Sigmoid colon (tissue), 7 donors: ENCODE results near the gene SLF2. TPM values are rescaled to one million over a fixed set of nuclear protein-coding genes. Genes with fewer than 3 reads are reported as not detected.

ENCODE experiments used
- DNase-seq: peaks from one replicate; pipeline ENCODE4 v3.0.0-alpha.2; 2019
- H3K27ac ChIP-seq, 4 donors: fragments of 200-600 bp; sonication (generic); one replicate each; pipeline ENCODE4 v1.5.1; 2016 to 2019; ENCODE audit warnings: mild to moderate bottlenecking in 1 of 4
- H3K27me3 ChIP-seq, 3 donors: fragments of 200-600 bp; sonication (generic); one replicate each; pipeline ENCODE4 v1.5.1; 2019; ENCODE audit warnings: mild to moderate bottlenecking in 1 of 3
- H3K36me3 ChIP-seq, 4 donors: fragments of 200-600 bp; sonication (generic); one replicate each; pipeline ENCODE4 v1.5.1; 2016 to 2019
- H3K4me1 ChIP-seq, 4 donors: fragments of 200-600 bp; sonication (generic); one replicate each; pipeline ENCODE4 v1.5.1; 2017 to 2019
- H3K4me3 ChIP-seq, 4 donors: fragments of 200-600 bp; sonication (generic); one replicate each; pipeline ENCODE4 v1.5.1; 2017 to 2019; ENCODE audit warnings: mild to moderate bottlenecking in 2 of 4, moderate library complexity in 1 of 4
- H3K9me3 ChIP-seq, 4 donors: fragments of 200-600 bp in 3 of 4; sonication (generic) in 3 of 4; one replicate each; pipeline versions ENCODE4 v1.5.1 to v1.6.1; 2013 to 2019
- EP300 ChIP-seq, 4 donors: sonication (generic); formaldehyde crosslinking; IDR thresholded peaks; one replicate each; pipeline ENCODE4 v1.6.1; 2017; ENCODE audit warnings: antibody characterized with exemption in 4 of 4
- POLR2A ChIP-seq, 2 donors: fragments of 450-650 bp; IDR thresholded peaks; one replicate each; pipeline ENCODE4 v1.6.1; 2016; ENCODE audit warnings: antibody characterized with exemption in 2 of 2, mild to moderate bottlenecking in 2 of 2, moderate library complexity in 2 of 2
- POLR2AphosphoS5 ChIP-seq, 4 donors: sonication (generic); formaldehyde crosslinking; IDR thresholded peaks; one replicate each; pipeline ENCODE4 v1.6.1; 2017; ENCODE audit warnings: antibody characterized with exemption in 4 of 4
- whole genome bisulfite sequencing, 2 donors: extraction: QIAGEN DNeasy Blood & Tissue Kit; methylation state at CpG; one replicate each; pipeline ENCODE4 v1.1.7; 2013; 5-methylcytosine and 5-hydroxymethylcytosine counted together
- intact Hi-C: fragments of 100-400 bp; cut with DNase I; formaldehyde crosslinking; loops from one replicate; pipeline ENCODE4 v1.15.1; 2023
- polyA plus RNA-seq, 3 donors: library from polyadenylated mRNA; stranded (reverse); fragments of 200-250 nt; gene quantifications; one replicate each; pipeline ENCODE4 v1.2.3, GENCODE V29; 2013
- total RNA-seq, 4 donors: library from RNA; depleted of rRNA; stranded (reverse); fragments of >200 nt; gene quantifications; one replicate each; pipeline ENCODE4 v1.1.0, GENCODE V29; 2016
- TF ChIP-seq, protein P1 (sequence below), 4 experiments: fragments of 450-650 bp in 3 of 4; fragments of 200-600 bp in 1 of 4; IDR thresholded peaks; one replicate each; pipeline ENCODE4 v1.5.1; 2016 to 2019; ENCODE audit warnings: antibody characterized with exemption in 4 of 4, mild to moderate bottlenecking in 3 of 4, moderate library complexity in 2 of 4
- donor health status: healthy with polysubstance abuse.
- donor health status: Bipolar disorder and iron deficiency.
- donor health status: healthy.

The SLF2 gene, protein sequence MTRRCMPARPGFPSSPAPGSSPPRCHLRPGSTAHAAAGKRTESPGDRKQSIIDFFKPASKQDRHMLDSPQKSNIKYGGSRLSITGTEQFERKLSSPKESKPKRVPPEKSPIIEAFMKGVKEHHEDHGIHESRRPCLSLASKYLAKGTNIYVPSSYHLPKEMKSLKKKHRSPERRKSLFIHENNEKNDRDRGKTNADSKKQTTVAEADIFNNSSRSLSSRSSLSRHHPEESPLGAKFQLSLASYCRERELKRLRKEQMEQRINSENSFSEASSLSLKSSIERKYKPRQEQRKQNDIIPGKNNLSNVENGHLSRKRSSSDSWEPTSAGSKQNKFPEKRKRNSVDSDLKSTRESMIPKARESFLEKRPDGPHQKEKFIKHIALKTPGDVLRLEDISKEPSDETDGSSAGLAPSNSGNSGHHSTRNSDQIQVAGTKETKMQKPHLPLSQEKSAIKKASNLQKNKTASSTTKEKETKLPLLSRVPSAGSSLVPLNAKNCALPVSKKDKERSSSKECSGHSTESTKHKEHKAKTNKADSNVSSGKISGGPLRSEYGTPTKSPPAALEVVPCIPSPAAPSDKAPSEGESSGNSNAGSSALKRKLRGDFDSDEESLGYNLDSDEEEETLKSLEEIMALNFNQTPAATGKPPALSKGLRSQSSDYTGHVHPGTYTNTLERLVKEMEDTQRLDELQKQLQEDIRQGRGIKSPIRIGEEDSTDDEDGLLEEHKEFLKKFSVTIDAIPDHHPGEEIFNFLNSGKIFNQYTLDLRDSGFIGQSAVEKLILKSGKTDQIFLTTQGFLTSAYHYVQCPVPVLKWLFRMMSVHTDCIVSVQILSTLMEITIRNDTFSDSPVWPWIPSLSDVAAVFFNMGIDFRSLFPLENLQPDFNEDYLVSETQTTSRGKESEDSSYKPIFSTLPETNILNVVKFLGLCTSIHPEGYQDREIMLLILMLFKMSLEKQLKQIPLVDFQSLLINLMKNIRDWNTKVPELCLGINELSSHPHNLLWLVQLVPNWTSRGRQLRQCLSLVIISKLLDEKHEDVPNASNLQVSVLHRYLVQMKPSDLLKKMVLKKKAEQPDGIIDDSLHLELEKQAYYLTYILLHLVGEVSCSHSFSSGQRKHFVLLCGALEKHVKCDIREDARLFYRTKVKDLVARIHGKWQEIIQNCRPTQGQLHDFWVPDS
- total RNA-seq (10 to 100 TPM; 31.8 to 49.9 (median 38.7) TPM), polyA plus RNA-seq (10 to 100 TPM in 1 of 3 donors, 1 to 10 TPM in 2; 3.2 to 12.1 (median 4.2) TPM)

DNA sequence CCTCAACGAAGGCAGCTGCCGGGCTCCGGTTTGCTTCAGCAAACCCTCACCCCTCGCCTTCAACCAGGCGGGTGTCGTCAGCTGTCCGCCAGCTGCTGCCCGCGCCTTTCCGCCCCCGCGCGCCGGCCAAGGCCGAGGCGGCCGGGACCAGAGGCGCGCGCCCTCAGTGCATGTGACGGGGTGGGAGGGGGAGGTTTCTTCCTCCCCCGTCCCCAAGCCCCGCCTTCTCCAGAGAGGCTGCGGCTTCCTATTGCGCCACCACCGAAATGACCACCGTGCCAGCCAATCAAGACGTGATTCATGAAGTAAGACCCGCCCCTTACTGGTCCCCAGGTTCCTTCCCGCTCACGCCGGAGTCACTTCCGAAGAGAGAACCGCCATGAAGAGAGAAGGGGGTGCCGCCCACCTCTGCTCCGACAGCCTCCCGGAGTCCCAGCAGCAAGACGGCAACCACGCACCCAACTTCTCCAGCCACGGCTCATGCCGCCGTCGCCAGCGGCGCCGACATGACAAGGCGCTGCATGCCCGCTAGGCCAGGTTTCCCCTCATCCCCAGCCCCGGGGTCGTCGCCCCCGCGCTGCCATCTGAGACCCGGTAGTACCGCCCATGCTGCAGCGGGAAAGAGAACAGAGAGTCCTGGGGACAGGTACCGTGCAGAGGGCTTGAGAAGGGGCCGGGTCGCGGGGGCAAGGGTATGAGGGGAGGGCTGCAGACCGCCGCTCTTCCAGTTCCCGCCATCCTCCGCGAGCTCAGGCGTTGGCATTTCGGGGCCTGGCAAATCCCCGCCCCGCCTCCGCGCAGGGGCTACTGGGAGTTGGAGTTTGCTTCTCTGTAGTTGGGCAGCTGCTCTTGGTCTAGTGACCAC is at the start of gene SLF2:
TSS of gene SLF2 (plus strand) at position 359 of the 865 bp plus-strand sequence. CDS start at position 507, 148 bp downstream.
- peak within 1 kb of the TSS; percentile 93 to 99 (median 98) for H3K4me3 ChIP-seq
- intact Hi-C loops = loop anchor here (5.0 kb wide), 1 partner anchor 84 kb away; the partner anchor contains the start of gene LZTS2
- peak within 1 kb of the TSS; percentile 96 to 98 (median 97) for H3K27ac ChIP-seq
- peaks cover 0 to 37% (median 27%) of the 10 kb centered on the region in 4 donors for H3K4me1 ChIP-seq
- no peaks in the 10 kb centered on the region for H3K27me3 ChIP-seq
- peak; percentile 99 for DNase-seq
- 0 to 1% methylated on average over 71 of the region's 71 CpGs for WGBS, 2 donors
- TF ChIP-seq POLR2AphosphoS5 (IDR thresholded peaks at IDR 0.05) (peak; percentile 83 to 91 (median 88)), POLR2A (IDR thresholded peaks at IDR 0.05) (peak; percentile 63 to 83), EP300 (IDR thresholded peaks at IDR 0.05) (peak in 1 of 4 donors; percentile 28)
- TF ChIP-seq, protein P1, sequence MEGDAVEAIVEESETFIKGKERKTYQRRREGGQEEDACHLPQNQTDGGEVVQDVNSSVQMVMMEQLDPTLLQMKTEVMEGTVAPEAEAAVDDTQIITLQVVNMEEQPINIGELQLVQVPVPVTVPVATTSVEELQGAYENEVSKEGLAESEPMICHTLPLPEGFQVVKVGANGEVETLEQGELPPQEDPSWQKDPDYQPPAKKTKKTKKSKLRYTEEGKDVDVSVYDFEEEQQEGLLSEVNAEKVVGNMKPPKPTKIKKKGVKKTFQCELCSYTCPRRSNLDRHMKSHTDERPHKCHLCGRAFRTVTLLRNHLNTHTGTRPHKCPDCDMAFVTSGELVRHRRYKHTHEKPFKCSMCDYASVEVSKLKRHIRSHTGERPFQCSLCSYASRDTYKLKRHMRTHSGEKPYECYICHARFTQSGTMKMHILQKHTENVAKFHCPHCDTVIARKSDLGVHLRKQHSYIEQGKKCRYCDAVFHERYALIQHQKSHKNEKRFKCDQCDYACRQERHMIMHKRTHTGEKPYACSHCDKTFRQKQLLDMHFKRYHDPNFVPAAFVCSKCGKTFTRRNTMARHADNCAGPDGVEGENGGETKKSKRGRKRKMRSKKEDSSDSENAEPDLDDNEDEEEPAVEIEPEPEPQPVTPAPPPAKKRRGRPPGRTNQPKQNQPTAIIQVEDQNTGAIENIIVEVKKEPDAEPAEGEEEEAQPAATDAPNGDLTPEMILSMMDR (IDR thresholded peaks at IDR 0.05) = no peak
- H3K9me3 ChIP-seq = no peaks in the 10 kb centered on the region
- H3K36me3 ChIP-seq = peaks cover 5 to 22% (median 12%) of the 10 kb centered on the region in 4 donors

DNA sequence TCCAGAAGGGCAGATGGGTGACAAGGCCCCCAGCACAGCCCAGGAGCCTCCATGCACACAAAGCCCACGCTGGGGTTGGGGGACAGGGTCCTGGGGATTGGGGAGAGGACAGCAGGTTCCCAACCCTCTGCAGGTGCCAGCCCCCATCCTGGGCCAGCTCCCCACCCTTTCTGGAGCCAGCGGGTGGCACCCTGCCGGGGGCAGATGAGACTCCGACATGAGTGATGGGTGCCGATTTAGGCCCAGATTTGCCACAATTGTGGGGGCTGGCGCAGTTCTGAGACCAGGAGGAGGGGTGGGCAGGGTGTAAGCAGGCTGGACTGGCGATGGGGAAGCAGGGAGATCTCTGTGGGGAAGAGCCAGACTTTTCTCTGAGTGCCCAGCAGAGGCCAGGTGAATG is 49.3 kb upstream of the SLF2 start:
- Histone ChIP-seq H3K36me3 (no peaks in the 10 kb centered on the region), H3K4me1 (no peaks in the 10 kb centered on the region), H3K9me3 (no peaks in the 10 kb centered on the region), H3K4me3 (no peak overlapping the region), H3K27ac (no peak overlapping the region), H3K27me3 (peaks cover 0 to 78% (median 16%) of the 10 kb centered on the region in 3 donors)
- TF ChIP-seq POLR2AphosphoS5 (IDR thresholded peaks at IDR 0.05) (no peak), POLR2A (IDR thresholded peaks at IDR 0.05) (no peak), EP300 (IDR thresholded peaks at IDR 0.05) (no peak)
- TF ChIP-seq, protein P1 (IDR thresholded peaks at IDR 0.05) = no peak
- intact Hi-C loops = no loop called here
- WGBS, 2 donors = 89% methylated on average over 7 of the region's 7 CpGs
- no peak for DNase-seq

DNA sequence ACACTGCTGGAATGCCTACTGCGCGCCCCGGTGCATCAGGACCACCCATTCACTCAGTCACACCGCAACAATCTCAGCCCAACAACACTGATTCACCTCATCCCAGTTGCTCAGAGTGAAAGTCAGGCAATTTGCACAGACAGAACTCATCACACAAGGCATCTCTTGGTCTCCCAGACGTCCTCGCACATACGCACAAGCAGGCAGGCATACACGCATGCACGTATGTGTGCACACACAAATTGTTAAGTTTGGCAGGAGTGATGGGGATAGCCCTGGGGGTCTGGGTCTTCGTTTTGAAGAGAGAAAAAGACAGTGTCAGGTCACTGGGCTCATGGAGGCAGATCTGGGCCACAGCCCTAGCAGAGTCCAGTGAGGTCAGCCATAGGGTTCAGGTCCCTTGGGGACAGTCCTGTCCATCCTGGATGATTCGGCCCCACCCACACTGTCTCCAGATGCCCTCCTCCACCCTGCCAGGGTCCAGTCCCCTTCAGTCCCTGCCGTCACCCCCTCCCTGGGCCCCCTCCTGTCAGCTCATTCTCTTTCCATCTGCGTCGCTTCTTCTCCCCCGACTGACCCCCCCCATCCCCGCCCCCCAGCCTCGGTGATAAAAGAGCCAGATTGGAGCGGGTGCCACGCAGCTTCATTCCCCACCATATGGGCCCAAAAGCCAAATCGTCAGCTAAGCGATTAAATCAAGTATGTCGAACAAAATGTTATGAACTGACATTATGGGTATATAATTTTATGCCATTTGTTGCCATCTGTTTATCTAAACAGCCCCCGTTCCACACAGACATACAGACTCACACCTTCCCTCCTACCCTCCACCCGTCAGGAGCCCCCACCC is 48.5 kb upstream of the SLF2 start:
- no peak overlapping the region for H3K4me3 ChIP-seq
- H3K27ac ChIP-seq = no peak overlapping the region
- no peak for TF ChIP-seq EP300 (IDR thresholded peaks at IDR 0.05)
- no peak for TF ChIP-seq POLR2A (IDR thresholded peaks at IDR 0.05)
- TF ChIP-seq, protein P1 (IDR thresholded peaks at IDR 0.05) = no peak
- no peak for TF ChIP-seq POLR2AphosphoS5 (IDR thresholded peaks at IDR 0.05)
- H3K9me3 ChIP-seq = no peaks in the 10 kb centered on the region
- intact Hi-C loops = no loop called here
- H3K36me3 ChIP-seq = no peaks in the 10 kb centered on the region
- WGBS, 2 donors = 78 to 81% methylated on average over 24 of the region's 24 CpGs
- peaks cover 0 to 70% (median 16%) of the 10 kb centered on the region in 3 donors for H3K27me3 ChIP-seq
- no peaks in the 10 kb centered on the region for H3K4me1 ChIP-seq
- DNase-seq = no peak
